ENCODE results near the gene C1orf50. TPM values are rescaled to one million over a fixed set of nuclear protein-coding genes. Genes with fewer than 3 reads are reported as not detected.

C1orf50 gene
- total RNA-seq, 2 donors from 2014 or later, result 3.0 to 3.6 TPM

- TF ChIP-seq CTCF (IDR thresholded peaks at IDR 0.05), result no peak
- H3K27me3 ChIP-seq, result no peaks in the 10 kb centered on the region
- no peaks in the 10 kb centered on the region for H3K4me1 ChIP-seq
- no peaks in the 10 kb centered on the region for H3K9me3 ChIP-seq
- no peak overlapping the region for H3K27ac ChIP-seq
- no peak for DNase-seq (ENCODE audit: low spot score)
- H3K4me3 ChIP-seq, result no peak overlapping the region
- peaks cover 70% of the 10 kb centered on the region for H3K36me3 ChIP-seq
Measured at GRCh38 chr1:42752284-42752683, 14.8 kb upstream of the C1orf50 start.

- Histone ChIP-seq H3K9me3 (no peaks in the 10 kb centered on the region), H3K4me3 (no peak overlapping the region), H3K27ac (no peak overlapping the region), H3K4me1 (no peaks in the 10 kb centered on the region), H3K36me3 (peaks cover 78% of the 10 kb centered on the region), H3K27me3 (no peaks in the 10 kb centered on the region)
- no peak for TF ChIP-seq CTCF (IDR thresholded peaks at IDR 0.05)
- no peak for DNase-seq (ENCODE audit: low spot score)
Measured at GRCh38 chr1:42753070-42753469, 14.0 kb upstream of the C1orf50 start.

GRCh38 chr1:42756956-42757891 lies 9.8 kb upstream of the C1orf50 start:
- Histone ChIP-seq H3K27ac (no peak overlapping the region), H3K4me3 (no peak overlapping the region), H3K4me1 (no peaks in the 10 kb centered on the region), H3K9me3 (no peaks in the 10 kb centered on the region), H3K36me3 (peaks cover 87% of the 10 kb centered on the region), H3K27me3 (no peaks in the 10 kb centered on the region)
- no peak for DNase-seq (ENCODE audit: low spot score)
- TF ChIP-seq CTCF (IDR thresholded peaks at IDR 0.05), result peak; percentile 50 to 73

GRCh38 chr1:42757892-42758275 lies 9.2 kb upstream of the C1orf50 start:
- Histone ChIP-seq H3K27ac (no peak overlapping the region), H3K27me3 (no peaks in the 10 kb centered on the region), H3K4me3 (no peak overlapping the region), H3K36me3 (peaks cover 82% of the 10 kb centered on the region), H3K9me3 (no peaks in the 10 kb centered on the region), H3K4me1 (no peaks in the 10 kb centered on the region)
- DNase-seq (ENCODE audit: low spot score), result no peak
- no peak for TF ChIP-seq CTCF (IDR thresholded peaks at IDR 0.05)

GRCh38 chr1:42758641-42759040 lies 8.4 kb upstream of the C1orf50 start:
- no peaks in the 10 kb centered on the region for H3K9me3 ChIP-seq
- peaks cover 0 to under 1% of the 10 kb centered on the region in 2 donors for H3K4me1 ChIP-seq
- no peak for TF ChIP-seq CTCF (IDR thresholded peaks at IDR 0.05)
- H3K27me3 ChIP-seq, result no peaks in the 10 kb centered on the region
- H3K36me3 ChIP-seq, result peaks cover 75% of the 10 kb centered on the region
- no peak for DNase-seq (ENCODE audit: low spot score)
- H3K4me3 ChIP-seq, result no peak overlapping the region
- no peak overlapping the region for H3K27ac ChIP-seq
